ENCODE data around the gene TRIP12.
"Not testable (repeated sequence)": the region's sequence is repeated elsewhere in the genome, so short reads cannot be mapped to it uniquely, and the experiment has no call there.

Gene TRIP12

GRCh38 chr2:229920011-229920641, 1.7 kb downstream of the TRIP12 start:
- DNase-seq (ENCODE audit: low read depth) = no peak

- no peak for DNase-seq (ENCODE audit: low read depth)
These were observed 4.0 kb downstream of the TRIP12 start for GRCh38 chr2:229917793-229918192.

- no peak for DNase-seq (ENCODE audit: low read depth)
These were observed 7.6 kb downstream of the TRIP12 start for GRCh38 chr2:229914171-229914570.

- DNase-seq (ENCODE audit: low read depth) = no peak
These were observed 10.9 kb downstream of the TRIP12 start for GRCh38 chr2:229910832-229911412.

GRCh38 chr2:229910147-229910831, 11.5 kb downstream of the TRIP12 start:
- DNase-seq (ENCODE audit: low read depth) = no peak

- DNase-seq (ENCODE audit: low read depth) = no peak
These were observed 12.7 kb downstream of the TRIP12 start for GRCh38 chr2:229909090-229909489.

GRCh38 chr2:229905601-229906000, 16.2 kb downstream of the TRIP12 start:
- DNase-seq (ENCODE audit: low read depth) = no peak

GRCh38 chr2:229903037-229903436, 18.8 kb downstream of the TRIP12 start:
- DNase-seq (ENCODE audit: low read depth) = no peak

GRCh38 chr2:229901819-229902218, 20.0 kb downstream of the TRIP12 start:
- DNase-seq (ENCODE audit: low read depth) = peak; percentile 43

- not testable (repeated sequence) for DNase-seq (ENCODE audit: low read depth)
These were observed 21.3 kb downstream of the TRIP12 start for GRCh38 chr2:229900514-229900913.

- no peak for DNase-seq (ENCODE audit: low read depth)
These were observed 21.8 kb downstream of the TRIP12 start for GRCh38 chr2:229900012-229900411.

GRCh38 chr2:229899604-229900003, 22.2 kb downstream of the TRIP12 start:
- no peak for DNase-seq (ENCODE audit: low read depth)

GRCh38 chr2:229896857-229897256, 25.0 kb downstream of the TRIP12 start:
- DNase-seq (ENCODE audit: low read depth) = no peak

GRCh38 chr2:229889023-229889422, 32.8 kb downstream of the TRIP12 start:
- no peak for DNase-seq (ENCODE audit: low read depth)

- DNase-seq (ENCODE audit: low read depth) = no peak
These were observed 33.8 kb downstream of the TRIP12 start for GRCh38 chr2:229888031-229888430.

GRCh38 chr2:229887441-229887840, 34.4 kb downstream of the TRIP12 start:
- no peak for DNase-seq (ENCODE audit: low read depth)

GRCh38 chr2:229884775-229885699, 36.8 kb downstream of the TRIP12 start:
- DNase-seq (ENCODE audit: low read depth) = no peak

- DNase-seq (ENCODE audit: low read depth) = no peak
These were observed 39.2 kb downstream of the TRIP12 start for GRCh38 chr2:229882583-229882982.

- no peak for DNase-seq (ENCODE audit: low read depth)
These were observed 40.8 kb downstream of the TRIP12 start for GRCh38 chr2:229880892-229881586.

- no peak for DNase-seq (ENCODE audit: low read depth)
These were observed 42.4 kb downstream of the TRIP12 start for GRCh38 chr2:229879191-229879950.

GRCh38 chr2:229875549-229875948, 46.3 kb downstream of the TRIP12 start:
- DNase-seq (ENCODE audit: low read depth) = no peak

Measured in GM04504 (cell line).